Neutrophil (primary cell): Measurements from ENCODE around the gene SEBOX.

Experiments
- H3K27ac ChIP-seq: fragments of 200-600 bp; sonication (generic); 2 replicates; pipeline ENCODE4 v1.5.1; 2016; ENCODE audit warnings: mild to moderate bottlenecking, moderate library complexity
- H3K27me3 ChIP-seq: fragments of 200-600 bp; sonication (generic); 2 replicates; pipeline ENCODE4 v1.6.0; 2016; ENCODE audit warnings: mild to moderate bottlenecking
- H3K36me3 ChIP-seq: fragments of 200-600 bp; sonication (generic); 2 replicates; pipeline ENCODE4 v1.5.1; 2017
- H3K4me1 ChIP-seq, 2 experiments: fragments of 200-600 bp in 1 of 2; sonication (generic) in 1 of 2; 1 replicate in 1 of 2; 2 replicates in 1 of 2; pipeline versions ENCODE4 v1.5.1 to v1.6.1; 2013 to 2016; ENCODE audit warnings: low read depth in 1 of 2, low read length in 1 of 2, mild to moderate bottlenecking in 1 of 2, moderate library complexity in 1 of 2; ENCODE audit not compliant: control insufficient read depth in 1 of 2, insufficient read depth in 1 of 2
- H3K4me3 ChIP-seq, 2 experiments: fragments of 200-600 bp in 1 of 2; sonication (generic) in 1 of 2; 1 replicate in 1 of 2; 2 replicates in 1 of 2; pipeline ENCODE4 v1.5.1; 2013 to 2016; ENCODE audit warnings: low read depth in 1 of 2, low read length in 1 of 2, mild to moderate bottlenecking in 1 of 2, moderate library complexity in 1 of 2
- H3K9me3 ChIP-seq: fragments of 200-600 bp; sonication (generic); 2 replicates; pipeline ENCODE4 v1.5.1; 2016
- TF ChIP-seq, protein P1 (sequence below): fragments of 200-600 bp; sonication (generic); IDR thresholded peaks from 2 replicates; pipeline ENCODE4 v1.5.1; 2016; ENCODE audit warnings: antibody characterized with exemption

The SEBOX gene

DNA sequence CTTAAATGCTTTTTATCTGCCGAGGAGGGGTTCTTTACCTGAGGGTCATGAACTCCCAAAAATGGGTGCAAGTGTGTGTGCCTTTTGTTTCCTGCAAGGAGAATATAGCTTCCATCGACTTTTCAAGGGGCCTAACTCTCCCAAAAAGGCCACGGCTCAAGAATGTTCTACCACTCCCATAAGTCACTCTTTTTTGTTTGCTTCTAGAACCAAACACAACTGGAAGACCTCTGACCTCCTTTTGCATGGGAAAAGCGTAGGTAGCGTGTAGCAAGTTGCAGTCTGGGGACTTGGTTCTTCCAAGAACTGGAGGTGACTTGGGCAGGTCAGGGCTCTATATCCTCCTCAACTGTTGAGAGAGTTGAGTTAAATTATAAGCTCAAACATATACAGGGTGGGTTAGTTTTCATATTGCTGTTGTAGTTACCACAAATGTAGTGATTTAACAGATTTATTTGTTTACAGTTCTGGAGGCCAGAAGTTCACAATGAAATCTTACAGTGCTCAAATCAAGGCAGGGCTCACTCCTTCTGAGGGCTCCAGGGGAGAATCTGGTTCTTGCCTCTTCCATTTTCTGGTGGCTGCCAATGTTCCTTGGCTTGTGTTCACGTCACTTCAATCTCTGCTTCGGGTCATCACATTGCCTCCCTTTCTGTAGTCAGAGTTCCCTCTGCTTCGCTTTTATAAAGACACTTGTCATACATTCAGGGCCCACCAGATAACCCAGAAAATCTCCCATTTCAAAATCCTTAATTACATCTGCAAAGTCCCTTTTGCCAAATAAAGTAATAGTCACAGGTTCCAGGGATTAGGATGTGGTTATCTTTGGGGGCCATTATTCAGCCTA is 44.6 kb downstream of the SEBOX start:
- H3K36me3 ChIP-seq = no peaks in the 10 kb centered on the region
- H3K27me3 ChIP-seq = peaks cover 22% of the 10 kb centered on the region
- TF ChIP-seq, protein P1, sequence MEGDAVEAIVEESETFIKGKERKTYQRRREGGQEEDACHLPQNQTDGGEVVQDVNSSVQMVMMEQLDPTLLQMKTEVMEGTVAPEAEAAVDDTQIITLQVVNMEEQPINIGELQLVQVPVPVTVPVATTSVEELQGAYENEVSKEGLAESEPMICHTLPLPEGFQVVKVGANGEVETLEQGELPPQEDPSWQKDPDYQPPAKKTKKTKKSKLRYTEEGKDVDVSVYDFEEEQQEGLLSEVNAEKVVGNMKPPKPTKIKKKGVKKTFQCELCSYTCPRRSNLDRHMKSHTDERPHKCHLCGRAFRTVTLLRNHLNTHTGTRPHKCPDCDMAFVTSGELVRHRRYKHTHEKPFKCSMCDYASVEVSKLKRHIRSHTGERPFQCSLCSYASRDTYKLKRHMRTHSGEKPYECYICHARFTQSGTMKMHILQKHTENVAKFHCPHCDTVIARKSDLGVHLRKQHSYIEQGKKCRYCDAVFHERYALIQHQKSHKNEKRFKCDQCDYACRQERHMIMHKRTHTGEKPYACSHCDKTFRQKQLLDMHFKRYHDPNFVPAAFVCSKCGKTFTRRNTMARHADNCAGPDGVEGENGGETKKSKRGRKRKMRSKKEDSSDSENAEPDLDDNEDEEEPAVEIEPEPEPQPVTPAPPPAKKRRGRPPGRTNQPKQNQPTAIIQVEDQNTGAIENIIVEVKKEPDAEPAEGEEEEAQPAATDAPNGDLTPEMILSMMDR = no peak
- H3K4me1 ChIP-seq = peaks cover 17 to 23% of the 10 kb centered on the region in 2 experiments
- no peaks in the 10 kb centered on the region for H3K9me3 ChIP-seq
- peak overlapping the region in 1 of 2 experiments; percentile 76 for H3K4me3 ChIP-seq
- no peak overlapping the region for H3K27ac ChIP-seq

DNA sequence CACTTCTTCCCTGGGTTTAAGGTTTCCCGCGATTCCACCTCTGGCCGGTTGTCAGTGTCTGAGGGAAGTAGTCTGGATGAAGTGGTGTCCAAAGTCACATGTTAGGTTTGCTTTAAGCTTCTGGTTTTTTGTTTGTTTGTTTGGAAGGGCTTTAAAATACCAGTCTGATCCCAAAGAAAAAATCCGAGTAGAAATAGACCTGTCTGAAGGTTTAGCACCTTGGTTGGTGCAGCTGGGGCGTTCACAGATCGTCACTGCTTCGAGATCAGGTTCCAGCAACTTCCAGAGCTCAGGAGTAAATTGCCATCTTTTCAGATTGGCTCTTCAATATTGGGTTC is 45.4 kb downstream of the SEBOX start:
- peaks cover 17 to 22% of the 10 kb centered on the region in 2 experiments for H3K4me1 ChIP-seq
- no peaks in the 10 kb centered on the region for H3K36me3 ChIP-seq
- no peak overlapping the region for H3K27ac ChIP-seq
- TF ChIP-seq, protein P1 = no peak
- H3K27me3 ChIP-seq = peaks cover 25% of the 10 kb centered on the region
- H3K9me3 ChIP-seq = no peaks in the 10 kb centered on the region
- H3K4me3 ChIP-seq = peak overlapping the region; percentile 71 to 76

GRCh38 chr17:28318759-28319597 is 46.0 kb downstream of the SEBOX start, which contains the start of gene TMEM97:
TSS of gene TMEM97 (plus strand) at chr17:28319200. CDS start at chr17:28319240, 40 bp downstream.
- TF ChIP-seq, protein P1 = peak; percentile 34
- Histone ChIP-seq H3K27ac (peak within 1 kb of the TSS; percentile 3), H3K9me3 (no peaks in the 10 kb centered on the region), H3K4me1 (peaks cover 17 to 21% of the 10 kb centered on the region in 2 experiments), H3K4me3 (peak within 1 kb of the TSS; percentile 71 to 76), H3K36me3 (no peaks in the 10 kb centered on the region), H3K27me3 (peaks cover 31% of the 10 kb centered on the region)

DNA sequence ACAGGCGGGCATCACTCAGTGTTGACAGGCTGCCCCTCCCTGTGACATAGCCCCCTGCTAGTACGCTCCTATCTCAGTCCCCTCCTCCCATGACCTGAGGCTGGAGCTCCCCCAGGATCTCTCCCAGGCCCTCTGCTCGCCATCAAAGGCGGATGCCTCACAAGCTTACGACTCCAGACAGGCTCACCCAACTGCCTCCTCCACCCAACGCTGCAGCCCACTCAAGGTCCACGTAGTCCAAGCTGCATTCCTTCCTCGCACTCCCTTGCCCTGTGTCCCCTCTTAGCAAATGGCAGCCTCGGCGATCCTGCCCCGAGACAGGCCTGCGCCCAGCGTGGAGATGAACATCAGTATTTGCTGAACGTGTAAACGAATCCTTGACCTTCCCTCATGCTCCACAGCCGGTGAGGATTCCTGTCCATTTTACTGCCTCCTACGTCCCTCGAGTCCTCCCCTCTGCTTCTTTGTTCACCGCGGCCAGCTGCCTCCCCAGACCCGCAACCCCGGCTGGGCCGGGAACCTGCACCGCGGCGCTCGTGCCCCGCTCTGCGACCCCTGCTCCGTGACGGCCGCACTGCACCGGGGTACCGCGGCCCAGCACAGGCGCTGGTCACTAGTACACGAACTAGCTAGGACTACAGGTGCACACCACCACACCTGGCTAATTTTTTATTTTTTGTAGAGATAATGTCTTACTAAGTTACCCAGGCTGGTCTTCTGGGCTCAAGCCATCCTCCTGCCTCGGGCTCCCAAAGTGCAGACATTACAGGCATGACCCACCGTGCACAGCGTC is 46.8 kb downstream of the SEBOX start:
- peaks cover 39% of the 10 kb centered on the region for H3K27me3 ChIP-seq
- peaks cover 17 to 21% of the 10 kb centered on the region in 2 experiments for H3K4me1 ChIP-seq
- TF ChIP-seq, protein P1 = no peak
- H3K4me3 ChIP-seq = peak overlapping the region; percentile 71 to 76
- H3K27ac ChIP-seq = peak overlapping the region; percentile 3
- no peaks in the 10 kb centered on the region for H3K36me3 ChIP-seq
- no peaks in the 10 kb centered on the region for H3K9me3 ChIP-seq
